ENCODE results near the gene SCAMP3.
A peak's percentile ranks its signal among the peaks of the same experiment; 100 is the strongest.

The SCAMP3 gene

GRCh38 chr1:155261852-155262673 is at the start of gene SCAMP3:
Gene SCAMP3 (minus strand): TSS chr1:155262360. CDS start chr1:155262151, 209 bp downstream.
- peak within 1 kb of the TSS; percentile 93 for H3K27ac Mint-ChIP-seq
- H3K36me3 Mint-ChIP-seq (ENCODE audit: low read depth), result peaks cover 98% of the 10 kb centered on the region
- intact Hi-C loops (cut with micrococcal nuclease), result loop anchor here (1.0 kb wide), 2 partner anchors 11 to 46 kb away; partner anchors contain the start of genes CLK2 and FDPS
- H3K9me3 Mint-ChIP-seq, result no peaks in the 10 kb centered on the region
- H3K4me3 Mint-ChIP-seq, result peak within 1 kb of the TSS; percentile 95
- H3K27me3 Mint-ChIP-seq, result no peaks in the 10 kb centered on the region
- peaks cover 39% of the 10 kb centered on the region for H3K4me1 Mint-ChIP-seq (ENCODE audit: low read depth)

- no peaks in the 10 kb centered on the region for H3K9me3 Mint-ChIP-seq
- intact Hi-C loops (cut with micrococcal nuclease), result loop anchor here (2.0 kb wide), 1 partner anchor 13 kb away; no protein-coding TSS in a partner anchor
- H3K4me3 Mint-ChIP-seq, result peak overlapping the region; percentile 95
- no peaks in the 10 kb centered on the region for H3K27me3 Mint-ChIP-seq
- H3K4me1 Mint-ChIP-seq (ENCODE audit: low read depth), result peaks cover 38% of the 10 kb centered on the region
- H3K27ac Mint-ChIP-seq, result peak overlapping the region; percentile 94
- peaks cover 61% of the 10 kb centered on the region for H3K36me3 Mint-ChIP-seq (ENCODE audit: low read depth)
Observed at GRCh38 chr1:155309423-155310021, 47.4 kb upstream of the SCAMP3 start.

GRCh38 chr1:155308493-155309422 is 46.6 kb upstream of the SCAMP3 start, which contains the start of gene FDPS:
Gene FDPS (plus strand): TSS chr1:155308866. CDS start chr1:155309790, 924 bp downstream.
- Mint-ChIP-seq H3K4me1 (ENCODE audit: low read depth) (peaks cover 38% of the 10 kb centered on the region), H3K27me3 (peaks cover 2% of the 10 kb centered on the region), H3K27ac (peak within 1 kb of the TSS; percentile 94), H3K9me3 (no peaks in the 10 kb centered on the region), H3K36me3 (ENCODE audit: low read depth) (peaks cover 53% of the 10 kb centered on the region), H3K4me3 (peak within 1 kb of the TSS; percentile 95)
- intact Hi-C loops (cut with micrococcal nuclease), result loop anchor here (1.0 to 2.0 kb wide), 3 partner anchors 14 to 46 kb away; partner anchors contain the start of genes HCN3 and SCAMP3

GRCh38 chr1:155307247-155307740 is 45.1 kb upstream of the SCAMP3 start:
- peaks cover 29% of the 10 kb centered on the region for H3K4me1 Mint-ChIP-seq (ENCODE audit: low read depth)
- H3K9me3 Mint-ChIP-seq, result no peaks in the 10 kb centered on the region
- H3K27ac Mint-ChIP-seq, result no peak overlapping the region
- H3K27me3 Mint-ChIP-seq, result peaks cover 2% of the 10 kb centered on the region
- H3K36me3 Mint-ChIP-seq (ENCODE audit: low read depth), result peaks cover 38% of the 10 kb centered on the region
- intact Hi-C loops (cut with micrococcal nuclease), result no loop called here
- no peak overlapping the region for H3K4me3 Mint-ChIP-seq

GRCh38 chr1:155305881-155306391 is 43.8 kb upstream of the SCAMP3 start:
- Mint-ChIP-seq H3K4me3 (no peak overlapping the region), H3K4me1 (ENCODE audit: low read depth) (peaks cover 17% of the 10 kb centered on the region), H3K36me3 (ENCODE audit: low read depth) (peaks cover 25% of the 10 kb centered on the region), H3K27ac (peak overlapping the region; percentile 16), H3K27me3 (peaks cover 2% of the 10 kb centered on the region), H3K9me3 (no peaks in the 10 kb centered on the region)
- intact Hi-C loops (cut with micrococcal nuclease), result no loop called here

- H3K9me3 Mint-ChIP-seq, result no peaks in the 10 kb centered on the region
- intact Hi-C loops (cut with micrococcal nuclease), result no loop called here
- H3K27ac Mint-ChIP-seq, result no peak overlapping the region
- no peak overlapping the region for H3K4me3 Mint-ChIP-seq
- peaks cover 2% of the 10 kb centered on the region for H3K27me3 Mint-ChIP-seq
- peaks cover 11% of the 10 kb centered on the region for H3K36me3 Mint-ChIP-seq (ENCODE audit: low read depth)
- H3K4me1 Mint-ChIP-seq (ENCODE audit: low read depth), result peaks cover 4% of the 10 kb centered on the region
Observed at GRCh38 chr1:155304558-155305063, 42.5 kb upstream of the SCAMP3 start.

- H3K9me3 Mint-ChIP-seq, result no peaks in the 10 kb centered on the region
- H3K36me3 Mint-ChIP-seq (ENCODE audit: low read depth), result no peaks in the 10 kb centered on the region
- no peak within 1 kb of the TSS for H3K4me3 Mint-ChIP-seq
- H3K27ac Mint-ChIP-seq, result no peak within 1 kb of the TSS
- H3K4me1 Mint-ChIP-seq (ENCODE audit: low read depth), result no peaks in the 10 kb centered on the region
- intact Hi-C loops (cut with micrococcal nuclease), result no loop called here
- peaks cover 22% of the 10 kb centered on the region for H3K27me3 Mint-ChIP-seq
Observed at GRCh38 chr1:155301342-155301841, 39.2 kb upstream of the SCAMP3 start, which contains the start of gene PKLR. Gene PKLR (minus strand): TSS chr1:155301438. CDS start chr1:155301395, 43 bp downstream.

GRCh38 chr1:155300553-155301329 is 38.6 kb upstream of the SCAMP3 start:
- Mint-ChIP-seq H3K27ac (no peak overlapping the region), H3K36me3 (ENCODE audit: low read depth) (no peaks in the 10 kb centered on the region), H3K4me1 (ENCODE audit: low read depth) (peaks cover under 1% of the 10 kb centered on the region), H3K4me3 (no peak overlapping the region), H3K9me3 (no peaks in the 10 kb centered on the region), H3K27me3 (peaks cover 28% of the 10 kb centered on the region)
- intact Hi-C loops (cut with micrococcal nuclease), result no loop called here

GRCh38 chr1:155300024-155300423 is 37.9 kb upstream of the SCAMP3 start:
- peaks cover 36% of the 10 kb centered on the region for H3K27me3 Mint-ChIP-seq
- H3K4me3 Mint-ChIP-seq, result no peak overlapping the region
- no peaks in the 10 kb centered on the region for H3K36me3 Mint-ChIP-seq (ENCODE audit: low read depth)
- H3K4me1 Mint-ChIP-seq (ENCODE audit: low read depth), result peaks cover 8% of the 10 kb centered on the region
- intact Hi-C loops (cut with micrococcal nuclease), result no loop called here
- H3K9me3 Mint-ChIP-seq, result no peaks in the 10 kb centered on the region
- no peak overlapping the region for H3K27ac Mint-ChIP-seq

GRCh38 chr1:155297384-155297783 is 35.2 kb upstream of the SCAMP3 start:
- Mint-ChIP-seq H3K27ac (no peak overlapping the region), H3K36me3 (ENCODE audit: low read depth) (no peaks in the 10 kb centered on the region), H3K9me3 (no peaks in the 10 kb centered on the region), H3K4me1 (ENCODE audit: low read depth) (peaks cover 13% of the 10 kb centered on the region), H3K4me3 (no peak overlapping the region), H3K27me3 (peaks cover 58% of the 10 kb centered on the region)
- intact Hi-C loops (cut with micrococcal nuclease), result no loop called here

GRCh38 chr1:155296661-155297060 is 34.5 kb upstream of the SCAMP3 start:
- intact Hi-C loops (cut with micrococcal nuclease), result no loop called here
- Mint-ChIP-seq H3K27ac (no peak overlapping the region), H3K36me3 (ENCODE audit: low read depth) (no peaks in the 10 kb centered on the region), H3K4me1 (ENCODE audit: low read depth) (peaks cover 13% of the 10 kb centered on the region), H3K27me3 (peaks cover 63% of the 10 kb centered on the region), H3K4me3 (no peak overlapping the region), H3K9me3 (no peaks in the 10 kb centered on the region)

GRCh38 chr1:155295942-155296267 is 33.7 kb upstream of the SCAMP3 start:
- no peak overlapping the region for H3K4me3 Mint-ChIP-seq
- H3K36me3 Mint-ChIP-seq (ENCODE audit: low read depth), result no peaks in the 10 kb centered on the region
- peaks cover 68% of the 10 kb centered on the region for H3K27me3 Mint-ChIP-seq
- peaks cover 13% of the 10 kb centered on the region for H3K4me1 Mint-ChIP-seq (ENCODE audit: low read depth)
- no peaks in the 10 kb centered on the region for H3K9me3 Mint-ChIP-seq
- H3K27ac Mint-ChIP-seq, result no peak overlapping the region
- intact Hi-C loops (cut with micrococcal nuclease), result no loop called here
